ENCODE data around the gene KIAA0753. TPM values are rescaled to one million over a fixed set of nuclear protein-coding genes. Genes with fewer than 3 reads are reported as not detected.

Gene KIAA0753
- total and polyA plus RNA-seq, 2 of the 8 experiments (the other 6 are each of a cell fraction or from before 2014, with no cell fraction given) = 5.0 to 27.1 TPM

- no peak for TF ChIP-seq CHD7 (IDR thresholded peaks at IDR 0.05; ENCODE audit: insufficient replicate concordance, low read length)
- no peak for TF ChIP-seq SIX5 (IDR thresholded peaks at IDR 0.05; ENCODE audit: low read depth, low read length)
- no peak for TF ChIP-seq KDM5A (IDR thresholded peaks at IDR 0.05; ENCODE audit: low read length)
- TF ChIP-seq EGR1 (IDR thresholded peaks at IDR 0.05; ENCODE audit: borderline replicate concordance, low read depth, low read length) = no peak
- TF ChIP-seq NRF1 (IDR thresholded peaks at IDR 0.05; ENCODE audit: low read depth, low read length) = no peak
- no peak for TF ChIP-seq JUND (IDR thresholded peaks at IDR 0.05; ENCODE audit: low read length)
- no peak for TF ChIP-seq CTBP2 (IDR thresholded peaks at IDR 0.05; ENCODE audit: borderline replicate concordance, insufficient read depth, insufficient read length, low read length)
- TF ChIP-seq BACH1 (IDR thresholded peaks at IDR 0.05; ENCODE audit: low read length) = no peak
- TF ChIP-seq POU5F1 (IDR thresholded peaks at IDR 0.05; ENCODE audit: low read depth, low read length) = no peak
- TF ChIP-seq SUZ12 (IDR thresholded peaks at IDR 0.05; ENCODE audit: low read length) = no peak
Measured at GRCh38 chr17:6597727-6598126, 42.8 kb downstream of the KIAA0753 start (continued).
